GM12891 (cell line): ENCODE results near the gene FTO.
"Not testable (repeated sequence)": the region's sequence is repeated elsewhere in the genome, so short reads cannot be mapped to it uniquely, and the experiment has no call there.

Experiments
- DNase-seq: peaks from one replicate; pipeline ENCODE4 v3.0.0; 2011; ENCODE audit warnings: low spot score; ENCODE audit not compliant: insufficient read length
- FAIRE-seq: peaks from 2 replicates; lab custom pipeline; 2011; peaks lifted over from hg19 to GRCh38; lab: Jason Lieb, UNC
- PAX5 ChIP-seq: IDR thresholded peaks from 2 replicates; pipeline ENCODE4 v1.6.1; 2011; ENCODE audit warnings: low read length, moderate library complexity, mild to moderate bottlenecking; ENCODE audit not compliant: insufficient read depth, severe bottlenecking
- POLR2A ChIP-seq: IDR thresholded peaks from 2 replicates; pipeline ENCODE4 v1.6.1; 2011; ENCODE audit warnings: low read depth, low read length, control low read depth
- POLR2AphosphoS5 ChIP-seq: IDR thresholded peaks from 2 replicates; pipeline ENCODE4 v1.6.1; 2011; ENCODE audit warnings: low read depth, low read length, control low read depth
- POU2F2 ChIP-seq: IDR thresholded peaks from 2 replicates; pipeline ENCODE4 v1.6.1; 2011; ENCODE audit warnings: low read depth, mild to moderate bottlenecking, control low read depth, low read length, moderate library complexity
- SPI1 ChIP-seq: IDR thresholded peaks from 2 replicates; pipeline ENCODE4 v1.6.1; 2011; ENCODE audit warnings: low read depth, low read length, control low read depth
- TAF1 ChIP-seq: IDR thresholded peaks from 2 replicates; pipeline ENCODE4 v1.6.1; 2011; ENCODE audit warnings: low read depth, low read length, control low read depth

FTO gene

GRCh38 chr16:53829186-53829747 lies 125.3 kb downstream of the FTO start:
- TF ChIP-seq PAX5, result no peak
- no peak for TF ChIP-seq TAF1
- no peak for TF ChIP-seq POU2F2
- no peak for TF ChIP-seq POLR2A
- no peak for TF ChIP-seq POLR2AphosphoS5
- no peak for TF ChIP-seq SPI1
- no peak for FAIRE-seq

GRCh38 chr16:53832896-53833544 lies 129.1 kb downstream of the FTO start:
- no peak for TF ChIP-seq TAF1
- TF ChIP-seq POU2F2, result no peak
- no peak for TF ChIP-seq POLR2AphosphoS5
- no peak for TF ChIP-seq POLR2A
- TF ChIP-seq PAX5, result no peak
- no peak for TF ChIP-seq SPI1
- FAIRE-seq (no peak), DNase-seq (no peak)

More at GRCh38 chr16:53829186-53829747, 125.3 kb downstream of the FTO start:
- DNase-seq, result no peak

GRCh38 chr16:53836142-53836541 lies 132.2 kb downstream of the FTO start:
- no peak for TF ChIP-seq PAX5
- no peak for TF ChIP-seq TAF1
- TF ChIP-seq POU2F2, result no peak
- TF ChIP-seq POLR2A, result no peak
- TF ChIP-seq POLR2AphosphoS5, result no peak
- TF ChIP-seq SPI1, result no peak
- DNase-seq (no peak), FAIRE-seq (no peak)

- no peak for DNase-seq
- TF ChIP-seq POLR2A, result no peak
- no peak for FAIRE-seq
Measured at GRCh38 chr16:53836680-53837079, 132.7 kb downstream of the FTO start.

GRCh38 chr16:53837426-53837825 lies 133.5 kb downstream of the FTO start:
- TF ChIP-seq TAF1, result no peak
- no peak for TF ChIP-seq POLR2AphosphoS5
- TF ChIP-seq POLR2A, result no peak
- TF ChIP-seq POU2F2, result no peak
- no peak for TF ChIP-seq PAX5
- no peak for TF ChIP-seq SPI1
- FAIRE-seq (no peak), DNase-seq (no peak)

GRCh38 chr16:53839150-53839549 lies 135.2 kb downstream of the FTO start:
- DNase-seq, result no peak
- TF ChIP-seq SPI1 (no peak), TAF1 (no peak), POLR2A (no peak), PAX5 (no peak), POLR2AphosphoS5 (no peak), POU2F2 (no peak)
- FAIRE-seq, result no peak

GRCh38 chr16:53840456-53840855 lies 136.5 kb downstream of the FTO start:
- TF ChIP-seq POU2F2 (peak; percentile 34; the same call in 1 of the 2 replicates), PAX5 (no peak), SPI1 (no peak), POLR2AphosphoS5 (no peak), POLR2A (no peak)
- no peak for FAIRE-seq
- no peak for DNase-seq

- DNase-seq (no peak), FAIRE-seq (no peak)
- no peak for TF ChIP-seq TAF1
- no peak for TF ChIP-seq POLR2A
- no peak for TF ChIP-seq PAX5
- TF ChIP-seq SPI1, result no peak
- TF ChIP-seq POLR2AphosphoS5, result no peak
- no peak for TF ChIP-seq POU2F2
Measured at GRCh38 chr16:53841884-53842283, 137.9 kb downstream of the FTO start.

- DNase-seq (no peak), FAIRE-seq (no peak)
- no peak for TF ChIP-seq POU2F2
- TF ChIP-seq POLR2A, result no peak
- TF ChIP-seq PAX5, result no peak
- no peak for TF ChIP-seq TAF1
- no peak for TF ChIP-seq SPI1
Measured at GRCh38 chr16:53843084-53843483, 139.1 kb downstream of the FTO start.

- no peak for FAIRE-seq
- TF ChIP-seq PAX5 (no peak), SPI1 (no peak), POLR2AphosphoS5 (no peak), TAF1 (no peak), POLR2A (no peak), POU2F2 (no peak)
- DNase-seq, result no peak
Measured at GRCh38 chr16:53844804-53845203, 140.8 kb downstream of the FTO start.

- FAIRE-seq, DNase-seq: not testable (repeated sequence)
Measured at GRCh38 chr16:53846549-53846948, 142.6 kb downstream of the FTO start.
